ENCODE measurements around the gene MEIOSIN.
A peak's percentile ranks its signal among the peaks of the same experiment; 100 is the strongest.

MEIOSIN gene

DNA sequence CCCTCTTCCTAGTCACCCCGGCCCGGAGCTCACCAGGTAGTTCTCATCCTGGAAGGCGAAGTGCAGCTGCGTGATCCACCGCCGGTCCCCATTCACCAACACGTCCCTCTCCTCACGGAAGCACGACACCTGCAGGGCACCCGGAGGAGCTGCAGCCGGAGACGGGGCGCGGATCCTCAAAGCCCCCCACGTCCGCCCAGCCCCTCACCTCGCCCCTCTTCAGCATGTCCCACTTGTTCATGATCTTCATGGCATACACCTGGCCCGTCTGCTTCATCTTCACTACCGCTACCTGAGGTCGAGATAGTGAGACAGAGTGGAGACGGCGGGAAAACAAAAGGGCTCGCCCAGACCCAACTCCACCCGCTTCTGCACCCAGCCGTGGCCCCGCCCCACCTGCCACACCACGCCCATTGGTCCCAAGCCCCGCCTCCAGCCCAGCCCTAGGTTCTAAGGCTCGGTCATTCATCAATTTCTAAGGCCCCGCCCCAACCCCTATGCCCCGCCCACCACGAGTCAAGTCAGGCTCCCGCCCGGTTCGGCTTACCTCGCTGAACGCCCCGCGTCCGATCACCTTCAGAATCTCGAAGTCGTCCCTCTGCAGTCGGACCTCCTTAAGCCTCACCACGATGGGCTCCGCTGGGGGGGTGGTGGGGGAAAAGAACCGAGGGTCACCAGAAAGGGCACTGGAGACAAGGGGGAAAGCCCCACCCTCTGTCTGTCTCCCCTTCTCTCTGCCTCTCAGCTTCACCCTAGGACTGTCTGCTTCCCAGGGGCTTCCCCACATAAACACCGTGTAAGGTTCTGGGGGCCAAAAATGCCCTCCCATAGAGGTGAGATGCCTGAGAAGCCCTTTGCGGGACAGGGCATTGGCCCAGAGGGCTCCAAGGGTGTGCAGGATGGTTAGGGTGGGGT, 46.2 kb downstream of the MEIOSIN start:
- no peak for DNase-seq (ENCODE audit: low spot score)

- DNase-seq (ENCODE audit: low spot score) = no peak
These were observed 46.9 kb downstream of the MEIOSIN start for GRCh38 chr19:45780146-45780447.

GRCh38 chr19:45780448-45781213, 47.4 kb downstream of the MEIOSIN start:
- DNase-seq (ENCODE audit: low spot score) = no peak

GRCh38 chr19:45781214-45782161, 48.2 kb downstream of the MEIOSIN start:
- no peak for DNase-seq (ENCODE audit: low spot score)

DNA sequence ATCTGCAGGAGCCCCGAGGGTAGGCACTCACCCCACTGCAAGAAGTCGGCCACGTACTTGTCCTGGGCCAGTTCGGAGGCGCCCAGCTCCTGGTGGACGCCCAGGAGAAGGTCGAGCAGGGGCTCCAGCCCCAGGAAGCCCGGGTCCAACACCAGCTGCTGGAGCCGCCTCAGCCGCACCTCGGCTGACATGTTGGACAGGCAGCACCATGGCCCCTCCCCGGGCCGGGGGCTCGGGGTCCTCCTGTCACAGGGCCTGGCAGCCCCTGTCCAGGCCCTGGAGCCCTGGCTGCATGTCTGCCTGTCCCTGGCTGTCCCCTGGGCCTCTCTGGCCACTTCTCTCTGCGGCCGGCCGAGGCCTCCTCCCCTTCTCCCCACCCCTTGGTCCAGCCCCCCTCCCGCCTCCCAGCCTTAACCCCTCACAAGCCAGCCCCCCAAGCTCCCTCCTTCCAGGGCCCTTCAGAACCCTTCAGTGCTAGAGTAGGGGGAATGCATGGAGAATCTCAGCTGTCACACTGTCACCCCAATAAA, 49.0 kb downstream of the MEIOSIN start, which contains the start of gene DMPK:
Gene DMPK, minus strand, starts transcription at position 329 of the 530 bp plus-strand sequence. Its CDS starts 138 bp downstream, at position 191.
- DNase-seq (ENCODE audit: low spot score) = no peak

GRCh38 chr19:45782820-45783785, 49.9 kb downstream of the MEIOSIN start:
- DNase-seq (ENCODE audit: low spot score) = no peak

GRCh38 chr19:45784096-45784495, 50.9 kb downstream of the MEIOSIN start:
- DNase-seq (ENCODE audit: low spot score) = no peak

GRCh38 chr19:45785097-45785496, 51.9 kb downstream of the MEIOSIN start:
- DNase-seq (ENCODE audit: low spot score) = no peak

GRCh38 chr19:45785781-45786532, 52.7 kb downstream of the MEIOSIN start:
- no peak for DNase-seq (ENCODE audit: low spot score)

GRCh38 chr19:45786533-45786894, 53.3 kb downstream of the MEIOSIN start:
- no peak for DNase-seq (ENCODE audit: low spot score)

GRCh38 chr19:45789035-45789786, 56.0 kb downstream of the MEIOSIN start:
- DNase-seq (ENCODE audit: low spot score) = no peak

- DNase-seq (ENCODE audit: low spot score) = peak; percentile 62
These were observed 57.7 kb downstream of the MEIOSIN start for GRCh38 chr19:45790942-45791341.

- no peak for DNase-seq (ENCODE audit: low spot score)
These were observed 58.7 kb downstream of the MEIOSIN start for GRCh38 chr19:45791744-45792469.

- peak; percentile 100 for DNase-seq (ENCODE audit: low spot score)
These were observed 59.4 kb downstream of the MEIOSIN start, which contains the start of gene DMWD for GRCh38 chr19:45792470-45793177. DMWD (minus strand) TSS chr19:45792845; CDS start chr19:45792756, 89 bp downstream.

GRCh38 chr19:45793178-45793564, 59.9 kb downstream of the MEIOSIN start:
- no peak for DNase-seq (ENCODE audit: low spot score)

DNA sequence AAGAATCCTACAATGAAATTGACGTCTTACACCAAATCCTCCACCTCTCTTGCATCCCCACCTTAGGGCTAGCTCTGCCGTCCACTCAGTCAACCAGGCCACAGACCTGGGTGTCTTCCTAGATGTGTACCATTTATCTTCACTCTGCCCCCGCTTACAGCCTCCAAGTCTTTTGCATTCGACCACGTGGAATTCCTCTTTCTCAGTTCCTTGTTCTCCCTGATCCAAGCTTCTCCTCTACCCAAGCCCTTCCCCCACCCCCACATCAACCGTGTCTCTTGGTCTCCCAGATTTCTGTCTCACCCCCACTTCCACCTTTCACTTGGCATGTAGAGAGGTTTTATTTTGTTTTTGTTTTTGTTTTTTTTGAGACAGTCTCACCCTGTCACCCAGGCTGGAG, 60.6 kb downstream of the MEIOSIN start:
- DNase-seq (ENCODE audit: low spot score) = no peak

GRCh38 chr19:45794627-45795026, 61.4 kb downstream of the MEIOSIN start:
- no peak for DNase-seq (ENCODE audit: low spot score)

Data from Ammon's horn (tissue), 1 donor.